ENCODE results near the gene SLC15A5. TPM values are rescaled to one million over a fixed set of nuclear protein-coding genes. Genes with fewer than 3 reads are reported as not detected.

SLC15A5 gene
- polyA plus RNA-seq, 5 donors, result 0.04 to 0.08 TPM; not detected in 3

- DNase-seq, result no peak
Measured at GRCh38 chr12:16261944-16262475, 15.5 kb downstream of the SLC15A5 start.

DNA sequence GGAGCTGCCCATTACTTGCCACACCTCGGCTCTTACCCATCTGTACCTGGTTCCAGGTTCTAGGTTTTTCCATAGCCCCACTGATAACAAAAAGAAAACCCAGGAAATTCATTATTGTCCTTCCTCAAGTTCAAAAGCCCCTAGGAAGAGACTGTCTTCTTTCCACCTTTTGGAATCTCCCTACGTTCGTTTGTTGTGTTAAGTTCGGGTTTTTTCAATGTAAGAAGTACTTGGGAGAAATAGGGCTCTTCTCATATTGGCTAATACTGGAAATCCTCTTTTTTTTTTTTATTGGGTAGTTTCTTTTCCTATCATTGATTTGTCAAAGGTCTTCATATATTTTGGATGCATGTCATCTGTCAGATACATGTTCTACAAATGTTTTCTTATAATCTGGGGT lies 17.3 kb downstream of the SLC15A5 start:
- no peak for DNase-seq

- no peak for DNase-seq
Measured at GRCh38 chr12:16258963-16259362, 18.5 kb downstream of the SLC15A5 start.

DNA sequence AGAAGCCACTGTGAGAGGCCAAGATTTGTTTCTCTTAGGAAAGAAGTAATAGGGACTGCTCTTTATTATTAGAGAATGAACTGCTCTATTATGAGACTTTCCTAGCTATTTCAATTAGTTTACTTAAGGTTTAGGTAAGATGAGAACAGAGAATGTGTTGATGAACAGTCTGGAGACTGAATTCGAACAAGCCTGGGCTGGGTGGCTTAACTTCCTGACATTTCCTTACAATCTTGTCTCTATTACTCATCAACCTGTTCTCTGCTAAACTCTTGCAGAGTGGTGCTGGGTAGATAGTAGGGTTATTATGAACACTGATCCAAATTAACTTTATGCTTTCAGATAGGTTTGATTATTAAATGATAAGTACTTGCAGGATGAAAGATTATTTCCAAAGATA lies 31.2 kb downstream of the SLC15A5 start:
- no peak for DNase-seq

- no peak for DNase-seq
Measured at GRCh38 chr12:16245209-16245608, 32.3 kb downstream of the SLC15A5 start.

DNA sequence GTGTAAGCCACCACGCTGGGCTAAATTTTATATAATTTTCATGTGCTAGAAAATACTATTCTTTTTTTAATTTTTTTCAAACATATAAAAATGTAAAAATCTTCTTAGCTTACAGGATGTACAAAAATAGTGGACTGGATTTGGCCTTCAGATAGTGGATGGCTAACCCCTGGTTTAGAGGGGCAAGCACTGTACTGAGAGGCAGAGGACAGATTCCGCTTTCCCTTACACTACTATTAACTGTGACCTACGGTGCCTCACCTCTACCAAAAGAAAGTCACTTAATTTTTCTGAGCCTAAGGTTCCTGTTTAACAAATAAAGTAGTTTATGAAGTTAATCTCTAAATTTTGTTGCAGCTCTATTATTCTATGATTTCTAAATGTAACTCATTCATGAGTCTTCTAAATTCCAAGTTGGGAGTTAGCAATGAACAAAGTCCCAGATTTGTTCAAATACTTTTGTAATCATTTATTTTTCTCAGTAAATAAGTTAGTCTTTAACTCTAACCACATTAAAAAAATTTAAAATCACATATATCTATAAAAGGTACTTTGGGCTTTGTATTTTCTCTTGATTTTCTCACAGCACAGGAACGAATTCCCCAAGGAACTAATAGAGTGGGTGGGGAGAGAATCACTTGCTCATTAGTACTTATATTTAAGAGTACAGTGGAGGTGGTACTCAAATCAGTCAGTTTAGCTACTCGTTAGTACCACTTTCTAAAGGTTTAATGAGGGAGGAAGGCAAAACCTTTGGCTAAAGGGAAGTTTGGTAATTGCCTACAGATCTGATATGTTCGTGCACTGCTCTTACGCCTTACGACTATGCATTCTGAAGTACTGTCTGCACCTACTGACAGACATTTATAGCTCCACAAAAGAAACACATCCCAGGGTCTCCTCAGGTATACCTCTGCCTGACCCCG lies 33.7 kb downstream of the SLC15A5 start:
- DNase-seq, result no peak

DNA sequence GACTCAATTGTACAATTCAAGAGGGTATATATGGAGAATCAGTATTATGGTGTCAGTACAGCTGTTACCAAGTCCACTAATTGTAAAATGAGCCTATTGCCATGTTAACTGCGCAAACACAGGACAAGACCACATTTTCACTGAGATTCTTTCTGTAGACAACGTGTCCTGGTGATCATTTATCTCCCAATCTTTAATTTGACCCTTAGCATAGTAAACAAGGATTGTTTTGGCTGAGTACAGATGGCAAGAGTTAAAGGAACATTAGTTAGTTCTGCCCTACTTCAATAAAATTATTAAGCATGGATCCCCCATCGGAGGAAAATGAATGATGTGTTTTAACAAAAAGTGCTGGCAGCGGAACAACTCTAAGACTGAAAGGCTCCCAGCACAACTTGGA lies 36.1 kb downstream of the SLC15A5 start:
- no peak for DNase-seq

- no peak for DNase-seq
Measured at GRCh38 chr12:16238661-16239060, 38.8 kb downstream of the SLC15A5 start.

DNA sequence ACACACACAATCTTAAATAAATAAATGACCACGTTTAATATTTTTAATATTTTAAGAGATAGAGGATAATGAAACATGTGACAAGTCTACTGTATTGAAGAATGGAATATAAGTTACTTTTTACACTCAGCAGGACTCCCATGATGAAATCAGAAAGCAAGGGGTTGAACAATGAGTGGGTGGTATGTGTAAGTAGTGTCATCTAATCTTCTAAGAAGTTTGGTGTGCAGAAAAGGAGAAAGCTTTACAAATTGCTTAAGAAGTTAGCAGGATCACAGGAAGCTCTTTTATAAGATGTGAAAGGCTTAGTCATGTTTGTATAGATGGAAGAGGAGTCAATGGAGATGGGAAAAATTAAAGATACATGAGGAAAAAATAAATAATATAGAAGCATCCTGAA lies 47.8 kb downstream of the SLC15A5 start:
- no peak for DNase-seq

DNA sequence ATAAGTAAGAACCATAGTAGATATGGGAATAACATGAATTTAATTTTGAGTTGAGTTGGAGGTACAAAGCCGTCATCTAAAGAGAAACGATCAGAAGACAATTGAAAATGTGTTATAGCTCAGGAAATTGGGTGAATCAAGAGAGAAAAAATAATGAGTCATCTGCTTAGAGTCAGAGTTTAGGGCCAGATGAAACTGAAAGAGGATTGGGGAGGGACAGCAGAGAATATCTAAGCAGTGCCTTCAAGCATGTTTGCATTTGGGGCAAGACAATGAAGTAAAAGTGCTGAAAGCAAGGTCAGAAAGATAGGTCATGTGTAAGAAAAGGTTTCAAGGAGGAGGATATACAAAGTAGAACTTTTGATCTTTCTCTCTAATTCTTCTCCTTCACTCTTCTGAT lies 49.4 kb downstream of the SLC15A5 start:
- no peak for DNase-seq

- no peak for DNase-seq
Measured at GRCh38 chr12:16225692-16226091, 51.8 kb downstream of the SLC15A5 start.

- no peak for DNase-seq
Measured at GRCh38 chr12:16224196-16224595, 53.3 kb downstream of the SLC15A5 start.

DNA sequence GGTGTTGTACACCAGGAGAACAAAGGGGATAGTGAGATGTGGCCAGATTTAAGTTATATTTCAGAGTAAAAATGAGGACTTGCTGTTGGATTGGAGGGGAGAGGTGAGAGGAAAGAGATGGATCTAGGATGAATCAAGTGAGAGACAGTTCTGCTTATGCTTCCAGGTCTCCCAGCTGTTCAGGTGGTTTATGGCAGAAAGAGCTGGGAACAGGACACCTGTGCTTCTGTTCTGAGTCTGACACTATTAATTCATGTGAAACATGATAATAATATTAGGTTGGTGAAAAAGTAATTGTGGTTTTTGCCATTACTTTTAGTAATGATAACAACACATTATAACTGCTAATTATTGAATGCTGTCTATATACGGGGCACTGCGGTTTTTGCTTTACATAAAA lies 55.7 kb downstream of the SLC15A5 start:
- DNase-seq, result no peak

DNA sequence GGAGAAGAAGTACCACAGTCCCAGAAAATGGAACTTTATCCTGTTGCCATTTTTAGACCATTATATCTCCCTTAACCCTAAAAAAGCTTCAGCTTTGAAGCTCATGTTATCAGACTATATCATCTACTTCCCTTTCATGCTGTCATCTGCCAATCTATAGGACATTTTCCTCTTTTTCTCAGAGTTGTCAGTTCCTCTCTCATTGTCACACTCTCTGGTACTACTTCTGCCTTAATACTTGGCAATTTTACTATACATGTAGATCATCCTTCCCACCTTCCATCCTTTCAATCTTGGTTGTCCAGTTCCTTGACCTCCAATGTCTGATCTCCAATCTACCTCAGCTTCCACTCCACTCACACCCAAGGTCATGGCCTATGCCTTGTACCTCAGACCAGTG lies 57.4 kb downstream of the SLC15A5 start:
- no peak for DNase-seq

- no peak for DNase-seq
Measured at GRCh38 chr12:16218934-16219751, 58.3 kb downstream of the SLC15A5 start.

DNA sequence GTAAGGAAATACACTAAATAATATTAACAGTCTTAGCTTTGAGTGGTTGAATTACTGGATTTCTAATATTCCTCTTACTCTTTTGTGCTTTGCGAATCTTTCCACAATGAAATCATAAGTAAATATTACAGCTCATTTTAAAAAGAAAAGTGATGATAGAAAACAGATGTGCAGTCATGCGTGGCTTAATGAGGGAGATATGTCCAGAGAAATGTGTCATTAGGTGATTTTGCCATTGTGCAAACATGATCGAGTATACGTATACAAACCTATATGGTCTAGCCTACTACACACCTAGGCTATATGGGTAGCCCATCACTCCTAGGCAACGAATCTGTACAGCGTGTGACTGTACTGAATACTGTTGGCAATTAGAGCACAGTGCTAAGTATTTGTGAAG lies 59.3 kb downstream of the SLC15A5 start:
- DNase-seq, result no peak

DNA sequence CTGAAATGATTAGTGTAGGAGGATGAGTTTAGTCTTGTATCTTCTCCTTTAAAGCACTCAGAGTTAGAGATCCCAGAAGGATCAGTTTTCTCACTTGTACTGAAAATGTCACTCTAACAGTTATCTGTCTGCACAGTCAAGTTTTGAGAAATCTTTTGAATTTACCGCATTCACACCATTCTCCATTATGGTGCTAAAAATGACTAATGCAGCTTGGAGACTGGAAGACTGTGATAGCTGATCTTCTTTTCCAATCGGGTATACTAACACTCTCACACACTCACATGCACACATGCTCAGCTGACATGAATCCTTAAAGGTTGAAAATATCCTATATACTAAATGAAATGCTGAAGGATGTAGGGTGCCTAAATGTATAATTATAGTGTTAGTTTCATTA lies 65.8 kb downstream of the SLC15A5 start:
- DNase-seq, result no peak

DNA sequence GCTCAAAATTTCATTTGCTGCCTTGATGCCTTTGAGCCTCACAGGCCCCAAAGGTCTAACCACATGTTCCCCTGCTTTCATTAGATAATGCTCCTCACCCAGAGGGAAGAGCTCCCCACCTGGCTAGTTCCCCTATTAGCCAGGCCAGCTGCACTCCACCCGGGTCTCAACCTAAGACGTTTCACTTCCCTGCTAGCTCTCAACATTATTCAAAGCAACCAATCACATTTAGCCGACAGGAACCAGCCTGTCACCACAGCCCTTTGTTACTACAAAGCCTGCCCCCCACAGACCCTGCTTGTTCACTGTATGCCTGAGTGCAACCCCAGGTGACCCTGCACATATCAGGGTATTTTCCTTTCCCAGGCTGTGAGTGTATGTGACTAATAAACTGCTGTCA lies 78.6 kb downstream of the SLC15A5 start:
- no peak for DNase-seq

DNA sequence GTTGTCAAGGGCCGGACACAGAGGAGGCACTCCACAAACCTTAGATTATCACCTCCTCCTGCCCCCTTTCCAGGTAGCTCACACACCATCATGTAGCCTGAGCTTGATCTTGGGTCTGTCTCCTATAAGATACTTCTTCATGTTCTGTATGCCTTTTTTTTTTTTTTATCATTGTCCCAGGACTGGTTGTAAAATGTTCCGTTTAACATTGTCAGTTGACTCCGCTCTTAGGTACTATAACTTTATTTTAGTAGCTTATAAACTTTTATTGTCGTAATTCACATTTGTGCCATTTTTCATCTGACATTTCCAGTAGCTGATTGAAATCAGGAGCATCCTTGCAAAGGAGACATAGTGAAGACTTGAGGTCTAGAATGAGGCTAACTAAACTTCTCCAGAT lies 79.9 kb downstream of the SLC15A5 start:
- no peak for DNase-seq

DNA sequence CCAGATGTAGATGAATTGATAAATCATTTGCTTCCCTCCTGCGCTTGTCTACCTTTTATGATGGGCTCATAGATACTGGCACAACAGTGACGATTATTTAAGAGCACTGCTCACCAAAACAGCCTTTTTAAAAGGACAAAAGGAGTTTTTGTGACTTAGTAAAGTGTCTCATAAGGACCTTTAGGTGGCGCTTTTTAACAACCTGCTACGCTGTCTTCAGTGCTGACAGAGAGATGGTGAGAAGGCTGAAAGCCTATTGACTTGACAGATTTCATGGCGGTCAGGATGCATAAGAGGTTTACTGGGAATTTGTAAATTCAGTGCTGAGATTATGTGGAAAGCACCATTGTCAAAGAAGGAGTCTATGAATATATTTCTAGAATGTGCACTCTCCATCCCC lies 87.6 kb downstream of the SLC15A5 start:
- DNase-seq, result no peak

GRCh38 chr12:16187660-16188059 lies 89.8 kb downstream of the SLC15A5 start:
- no peak for DNase-seq

DNA sequence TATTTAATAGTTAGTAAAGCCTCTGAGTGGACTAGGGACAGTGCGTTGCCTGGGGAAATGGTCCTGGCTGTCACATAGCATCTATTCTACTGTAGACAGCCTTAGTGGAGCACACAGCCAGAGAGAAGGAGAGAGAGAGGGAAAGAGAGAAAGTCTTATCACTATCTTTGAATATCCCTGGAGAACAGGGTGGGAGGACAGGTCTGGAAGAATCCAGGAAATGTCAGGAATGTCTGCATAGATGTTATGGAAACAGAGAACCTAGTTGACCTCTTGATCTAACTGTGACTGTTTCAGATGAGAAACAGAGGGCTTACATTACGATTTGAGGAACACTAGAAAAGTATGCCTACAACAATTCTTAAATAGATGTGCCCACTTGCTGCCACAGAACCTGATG lies 92.8 kb downstream of the SLC15A5 start:
- DNase-seq, result no peak

GRCh38 chr12:16183541-16183940 lies 93.9 kb downstream of the SLC15A5 start:
- DNase-seq, result no peak
